Psoas muscle (tissue), 8 donors: ENCODE results near the gene PALD1. TPM values are rescaled to one million over a fixed set of nuclear protein-coding genes. Genes with fewer than 3 reads are reported as not detected.

Experiments used
- ATAC-seq, 4 donors: fragments of 200-7000 bp; cut with Tn5 transposase; one replicate each; pipeline ENCODE4 v1.9.1; 2020; ENCODE audit warnings: moderate library complexity in 3 of 4, mild to moderate bottlenecking in 2 of 4
- DNase-seq, 2 donors: peaks; one replicate each; pipeline ENCODE4 v3.0.0-alpha.2; 2020
- H3K27ac ChIP-seq: fragments of 200-600 bp; one replicate; pipeline ENCODE4 v1.8.0; 2022
- H3K27me3 ChIP-seq, 3 donors: fragments of 200-600 bp in 1 of 3; one replicate each; pipeline versions ENCODE4 v1.6.1 to v1.8.0; 2013 to 2022; ENCODE audit warnings: low read length in 2 of 3, mild to moderate bottlenecking in 2 of 3, moderate library complexity in 1 of 3; ENCODE audit not compliant: insufficient read depth in 3 of 3
- H3K36me3 ChIP-seq, 2 donors: fragments of 200-600 bp in 1 of 2; one replicate each; pipeline versions ENCODE4 v1.6.1 to v1.8.0; 2013 to 2022; ENCODE audit warnings: low read depth in 1 of 2, mild to moderate bottlenecking in 1 of 2, moderate library complexity in 1 of 2; ENCODE audit not compliant: insufficient read depth in 1 of 2
- H3K4me1 ChIP-seq: fragments of 200-600 bp; one replicate; pipeline ENCODE4 v1.8.0; 2022
- H3K4me3 ChIP-seq: fragments of 200-600 bp; one replicate; pipeline ENCODE4 v1.8.0; 2022; ENCODE audit warnings: mild to moderate bottlenecking
- H3K9me3 ChIP-seq: fragments of 200-600 bp; one replicate; pipeline ENCODE4 v1.8.0; 2022
- CTCF ChIP-seq: fragments of 200-600 bp; IDR thresholded peaks from one replicate; pipeline ENCODE4 v1.8.0; 2022; ENCODE audit warnings: antibody characterized with exemption
- WGBS, 3 donors: extraction: QIAGEN DNeasy Blood & Tissue Kit; methylation state at CpG; one replicate each; pipeline versions ENCODE4 v1.1.6 to v1.1.7; 2013; 5-methylcytosine and 5-hydroxymethylcytosine counted together
- intact Hi-C, 2 donors: fragments of 100-400 bp; cut with DNase I; formaldehyde crosslinking; loops; one replicate each; pipeline versions ENCODE4 v1.11.0 to v1.14.2; 2022
- polyA plus RNA-seq, 3 donors: library from polyadenylated mRNA; stranded (reverse); fragments of 200-250 nt; gene quantifications; one replicate each; pipeline ENCODE4 v1.2.3, GENCODE V29; 2013
- total RNA-seq, 4 donors: library from RNA; stranded (reverse); fragmentation: NEBNext Ultra II Directional in 2 of 4; extraction: Animal tissue kit (Norgen Biotek cat#: 25700) in 2 of 4; gene quantifications; one replicate each; pipeline versions ENCODE4 v1.2.1 to v1.2.4, GENCODE V29; 2021 to 2023
- donor health status: healthy with polysubstance abuse.
- donor health status: DM: no; HTN: no; CAD: no; lungs with moderate emphysema.
- donor health status: Bipolar disorder and iron deficiency.
- donor health status: healthy.
- donor health status: DM: yes; HTN: yes; CAD: no.
- donor health status: DM: no; HTN: no; CAD: no.
- donor health status: DM: no; HTN: no; CAD: no.
- donor health status: DM: yes; HTN: yes; CAD: no.

PALD1 gene
- total and polyA plus RNA-seq, 7 donors = 1.0 to 4.0 (median 2.8) TPM

- no peak for ATAC-seq
- DNase-seq = no peak
- H3K4me1 ChIP-seq = peaks cover 32% of the 10 kb centered on the region
- H3K27ac ChIP-seq = no peak overlapping the region
- WGBS, 3 donors = 57 to 79% (median 61%) methylated on average over 9 of the region's 9 CpGs
- peaks cover 0 to 5% of the 10 kb centered on the region in 2 donors for H3K36me3 ChIP-seq
- no peaks in the 10 kb centered on the region for H3K9me3 ChIP-seq
- intact Hi-C loops = no loop called here
- no peaks in the 10 kb centered on the region for H3K27me3 ChIP-seq
- no peak for TF ChIP-seq CTCF
- H3K4me3 ChIP-seq = no peak overlapping the region
These were observed 44.8 kb upstream of the PALD1 start for GRCh38 chr10:70433581-70434280.

- Histone ChIP-seq H3K36me3 (no peaks in the 10 kb centered on the region), H3K27ac (peak overlapping the region; percentile 24), H3K9me3 (no peaks in the 10 kb centered on the region), H3K4me3 (no peak overlapping the region), H3K27me3 (peaks cover 0 to 4% (median 4%) of the 10 kb centered on the region in 3 donors), H3K4me1 (peaks cover 16% of the 10 kb centered on the region)
- intact Hi-C loops = no loop called here
- DNase-seq = no peak
- TF ChIP-seq CTCF = no peak
- 49 to 66% (median 54%) methylated on average over 18 to 19 of the region's 19 CpGs for WGBS, 3 donors
- ATAC-seq = peak in 1 of 4 donors; percentile 20
These were observed 43.1 kb upstream of the PALD1 start for GRCh38 chr10:70435241-70436085.

- Histone ChIP-seq H3K36me3 (no peaks in the 10 kb centered on the region), H3K9me3 (no peaks in the 10 kb centered on the region), H3K4me3 (no peak overlapping the region), H3K27ac (no peak overlapping the region), H3K4me1 (peaks cover 5% of the 10 kb centered on the region), H3K27me3 (peaks cover 0 to 24% (median 8%) of the 10 kb centered on the region in 3 donors)
- ATAC-seq (no peak), DNase-seq (no peak)
- intact Hi-C loops = no loop called here
- 81 to 93% (median 87%) methylated on average over 5 of the region's 5 CpGs for WGBS, 3 donors
- no peak for TF ChIP-seq CTCF
These were observed 40.8 kb upstream of the PALD1 start for GRCh38 chr10:70437721-70438120.

- Histone ChIP-seq H3K4me1 (peaks cover 5% of the 10 kb centered on the region), H3K4me3 (peak overlapping the region; percentile 35), H3K36me3 (no peaks in the 10 kb centered on the region), H3K9me3 (no peaks in the 10 kb centered on the region), H3K27ac (no peak overlapping the region), H3K27me3 (peaks cover 0 to 24% (median 8%) of the 10 kb centered on the region in 3 donors)
- ATAC-seq = peak; percentile 9 to 42 (median 18)
- intact Hi-C loops = no loop called here
- 11 to 14% (median 13%) methylated on average over 64 to 69 of the region's 69 CpGs for WGBS, 3 donors
- no peak for TF ChIP-seq CTCF
- DNase-seq = no peak
These were observed 38.0 kb upstream of the PALD1 start for GRCh38 chr10:70440296-70441160.
